Stimulated activated CD4-positive, alpha-beta T cell treated with anti-CD3 and anti-CD28 coated beads, Interleukin-1b, Interleukin-23, amount 100 ng/mL, for 4 hours (primary cell): ENCODE measurements around the gene PRKD2.
"Not testable (repeated sequence)": the region's sequence is repeated elsewhere in the genome, so short reads cannot be mapped to it uniquely, and the experiment has no call there.

Experiments
- DNase-seq, 2 donors: peaks; one replicate each; pipeline ENCODE4 v3.0.0-alpha.2; 2020; ENCODE audit warnings: low read depth in 2 of 2

The PRKD2 gene

GRCh38 chr19:46717034-46717715, at the start of gene PRKD2:
TSS of gene PRKD2 (minus strand) at chr19:46717114. CDS start at chr19:46716370, 744 bp downstream.
- peak; percentile 81 to 91 for DNase-seq

- no peak for DNase-seq
Observed at GRCh38 chr19:46764817-46765291, 47.9 kb upstream of the PRKD2 start.

GRCh38 chr19:46762245-46762890, 45.5 kb upstream of the PRKD2 start:
- DNase-seq = no peak

GRCh38 chr19:46761418-46761831, 44.5 kb upstream of the PRKD2 start:
- DNase-seq = no peak

GRCh38 chr19:46760897-46761296, 44.0 kb upstream of the PRKD2 start:
- DNase-seq = not testable (repeated sequence)

- DNase-seq = no peak
Observed at GRCh38 chr19:46760363-46760762, 43.4 kb upstream of the PRKD2 start.

GRCh38 chr19:46759817-46760333, 43.0 kb upstream of the PRKD2 start:
- no peak for DNase-seq

GRCh38 chr19:46759206-46759605, 42.3 kb upstream of the PRKD2 start:
- DNase-seq = no peak

- no peak for DNase-seq
Observed at GRCh38 chr19:46756544-46756888, 39.6 kb upstream of the PRKD2 start.

GRCh38 chr19:46755853-46756543, 39.1 kb upstream of the PRKD2 start:
- DNase-seq = no peak

GRCh38 chr19:46755077-46755852, 38.4 kb upstream of the PRKD2 start:
- DNase-seq = no peak

GRCh38 chr19:46753420-46754155, 36.7 kb upstream of the PRKD2 start:
- DNase-seq = peak; percentile 46 to 52

GRCh38 chr19:46748325-46749109, 31.6 kb upstream of the PRKD2 start:
- DNase-seq = peak; percentile 73 to 75

GRCh38 chr19:46746281-46747057, 29.6 kb upstream of the PRKD2 start, which contains the start of gene STRN4:
TSS of gene STRN4 (minus strand) at chr19:46746450. CDS start at chr19:46746430, 20 bp downstream.
- DNase-seq = peak; percentile 49 to 64

- DNase-seq = peak; percentile 25 to 43
Observed at GRCh38 chr19:46745521-46746280, 28.8 kb upstream of the PRKD2 start, which contains the start of gene FKRP. TSS of gene FKRP (plus strand) at chr19:46746057. CDS start at chr19:46755451, 9,394 bp downstream.

GRCh38 chr19:46745030-46745429, 28.1 kb upstream of the PRKD2 start:
- DNase-seq = no peak

GRCh38 chr19:46744005-46744691, 27.2 kb upstream of the PRKD2 start:
- DNase-seq = no peak
